HepG2 (cell line): ENCODE measurements around the gene COL18A1. TPM values are rescaled to one million over a fixed set of nuclear protein-coding genes. Genes with fewer than 3 reads are reported as not detected.

Experiments
- CHD4 ChIP-seq: fragments of 200-600 bp; sonication (generic); IDR thresholded peaks from 2 replicates; pipeline ENCODE4 v1.7.0; 2017; ENCODE audit warnings: mild to moderate bottlenecking, low read length, borderline replicate concordance
- FOSL1 ChIP-seq: sonication (generic); formaldehyde crosslinking; IDR thresholded peaks from 2 replicates; pipeline ENCODE4 v1.9.0; 2021; ENCODE audit warnings: missing genetic modification reagents, borderline replicate concordance
- MXD4 ChIP-seq: IDR thresholded peaks from 2 replicates; pipeline ENCODE4 v1.6.1; 2016; ENCODE audit warnings: mild to moderate bottlenecking, missing biosample characterization, missing genetic modification reagents
- MXI1 ChIP-seq: IDR thresholded peaks from 3 replicates; pipeline ENCODE4 v1.6.1; 2012; ENCODE audit warnings: low read depth, low read length, inconsistent platforms, borderline replicate concordance
- NCOR1 ChIP-seq: fragments of 200-600 bp; sonication (generic); IDR thresholded peaks from 2 replicates; pipeline ENCODE4 v1.7.0; 2017; ENCODE audit warnings: antibody characterized with exemption, low read length, borderline replicate concordance
- RAD51 ChIP-seq: fragments of 450-650 bp; IDR thresholded peaks from 2 replicates; pipeline ENCODE4 v1.6.1; 2016; ENCODE audit warnings: borderline replicate concordance
- RORA ChIP-seq: sonication (generic); formaldehyde crosslinking; IDR thresholded peaks from 2 replicates; pipeline ENCODE4 v1.5.0; 2020; ENCODE audit warnings: mild to moderate bottlenecking, missing genetic modification reagents, moderate library complexity
- TCF12 ChIP-seq, 2 experiments: fragments of 450-650 bp in 1 of 2; sonication (generic) in 1 of 2; formaldehyde crosslinking in 1 of 2; IDR thresholded peaks; 2 replicates each; pipeline versions ENCODE4 v1.6.1 to v1.8.0; 2017 to 2022; ENCODE audit warnings: antibody characterized with exemption in 1 of 2, mild to moderate bottlenecking in 1 of 2, missing genetic modification reagents in 1 of 2, moderate library complexity in 1 of 2
- TOE1 ChIP-seq: sonication (generic); formaldehyde crosslinking; IDR thresholded peaks from 2 replicates; pipeline ENCODE4 v1.4.0; 2020; ENCODE audit warnings: mild to moderate bottlenecking, missing genetic modification reagents
- ZNF20 ChIP-seq: sonication (generic); formaldehyde crosslinking; IDR thresholded peaks from 2 replicates; pipeline ENCODE4 v1.4.0; 2020; ENCODE audit warnings: mild to moderate bottlenecking, moderate library complexity, missing genetic modification reagents
- ZNF256 ChIP-seq: sonication (generic); formaldehyde crosslinking; conservative IDR thresholded peaks from 2 replicates; pipeline ENCODE4 v1.4.0; 2020; ENCODE audit warnings: missing genetic modification reagents
- ZNF782 ChIP-seq: sonication (generic); formaldehyde crosslinking; IDR thresholded peaks from 2 replicates; pipeline ENCODE4 v1.4.0; 2020; ENCODE audit warnings: missing genetic modification reagents, mild to moderate bottlenecking, borderline replicate concordance
- polyA plus RNA-seq, 8 experiments: library from polyadenylated mRNA; depleted of rRNA in 3 of 8; stranded (reverse) in 7 of 8; unstranded in 1 of 8; fragments of >200 nt; fragmentation: Illumina TruSeq in 4 of 8; extraction: Trizol in 4 of 8; gene quantifications; 2 replicates each; pipeline versions ENCODE4 v1.2.1 to v1.2.3, GENCODE V29; 2011 to 2016; ENCODE audit warnings: low read depth in 4 of 8, missing spikeins in 1 of 8, mixed read lengths in 1 of 8; ENCODE audit not compliant: insufficient read depth in 1 of 8
- total RNA-seq, 5 experiments: library from RNA; depleted of rRNA; stranded (reverse); fragments of >200 nt; fragmentation: Illumina TruSeq; extraction: Trizol; gene quantifications; 2 replicates each; pipeline ENCODE4 v1.2.3, GENCODE V29; 2016; ENCODE audit warnings: low read depth in 1 of 5
- TF ChIP-seq, protein P1 (sequence below): sonication (generic); formaldehyde crosslinking; IDR thresholded peaks from 2 replicates; pipeline ENCODE4 v1.4.0; 2020; ENCODE audit warnings: missing genetic modification reagents; ENCODE audit errors: not compliant biosample characterization
- TF ChIP-seq, protein P2 (sequence below): sonication (generic); formaldehyde crosslinking; IDR thresholded peaks from 2 replicates; pipeline ENCODE4 v1.8.0; 2022; ENCODE audit warnings: mild to moderate bottlenecking, missing genetic modification reagents, borderline replicate concordance
- TF ChIP-seq, protein P3 (sequence below): fragments of 450-650 bp; IDR thresholded peaks from 2 replicates; pipeline ENCODE4 v1.6.1; 2017
- TF ChIP-seq, protein P4 (sequence below): sonication (generic); formaldehyde crosslinking; IDR thresholded peaks from 2 replicates; pipeline ENCODE4 v1.9.0; 2021; ENCODE audit warnings: missing genetic modification reagents, borderline replicate concordance
- TF ChIP-seq, protein P5 (sequence below): sonication (generic); formaldehyde crosslinking; IDR thresholded peaks from 2 replicates; pipeline ENCODE4 v1.4.0; 2020; ENCODE audit warnings: low read depth, mild to moderate bottlenecking, missing genetic modification reagents
- TF ChIP-seq, protein P6 (sequence below): sonication (generic); formaldehyde crosslinking; IDR thresholded peaks from 2 replicates; pipeline ENCODE4 v1.5.0; 2020; ENCODE audit warnings: missing genetic modification reagents

COL18A1 gene
- total and polyA plus RNA-seq, 2 of the 13 experiments (the other 11 are each of a cell fraction or from before 2014, with no cell fraction given): 79.0 to 102 TPM

DNA sequence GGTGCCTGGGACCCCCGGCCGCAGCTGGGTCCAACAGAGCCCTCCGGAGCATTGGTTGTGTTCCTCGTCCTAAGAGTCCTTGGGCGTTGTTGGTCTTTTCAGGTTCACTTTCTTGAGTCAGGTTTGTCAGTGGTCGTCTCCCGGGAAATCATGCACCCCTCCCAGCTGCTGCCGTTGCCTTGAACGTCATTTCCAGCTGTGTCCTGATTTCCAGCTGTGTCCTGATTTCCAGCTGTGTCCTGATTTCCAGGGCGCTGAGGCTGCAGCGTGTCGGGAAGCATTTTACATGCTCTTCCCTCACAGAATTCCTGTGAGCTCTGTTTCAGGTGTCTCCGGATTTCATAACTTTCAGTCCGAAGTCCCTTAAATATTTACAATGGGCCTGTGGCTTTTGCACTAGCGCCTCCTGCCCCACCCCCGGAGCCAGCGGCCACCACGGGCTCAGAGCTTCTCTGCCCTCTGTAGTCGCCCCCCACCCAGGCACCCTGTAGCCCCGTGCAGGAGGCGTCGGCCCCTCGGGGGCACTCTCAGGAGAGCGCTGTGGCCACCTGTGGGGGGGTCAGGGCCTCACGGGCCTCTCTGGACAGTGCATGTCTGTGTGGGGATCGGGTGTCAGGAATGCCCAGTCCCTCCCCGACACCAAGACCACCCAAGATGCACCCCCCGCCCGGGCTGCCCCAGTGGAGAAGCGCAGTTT, 66.7 kb downstream of the COL18A1 start (continued):
- TF ChIP-seq TCF12 (IDR thresholded peaks at IDR 0.05) (no peak), TCF12 (CRISPR knock-in tag; IDR thresholded peaks at IDR 0.05) (0 out of 2 replicates have a peak, but pooled peaks have one; percentile 69), RORA (CRISPR knock-in tag) (no peak), ZNF256 (CRISPR knock-in tag) (0 out of 2 replicates have a peak, but pooled peaks have one; percentile 32), TOE1 (0 out of 2 replicates have a peak, but pooled peaks have one; percentile 57), ZNF782 (CRISPR knock-in tag) (no peak; the same call in 1 of the 2 replicates), ZNF20 (CRISPR knock-in tag) (0 out of 2 replicates have a peak, but pooled peaks have one; percentile 82), RAD51 (no peak), NCOR1 (peak; percentile 95), MXD4 (CRISPR knock-in tag) (0 out of 2 replicates have a peak, but pooled peaks have one; percentile 49), MXI1 (peak; percentile 65; the same call in 1 of the 3 replicates), CHD4 (no peak), FOSL1 (no peak)
- TF ChIP-seq, protein P1, sequence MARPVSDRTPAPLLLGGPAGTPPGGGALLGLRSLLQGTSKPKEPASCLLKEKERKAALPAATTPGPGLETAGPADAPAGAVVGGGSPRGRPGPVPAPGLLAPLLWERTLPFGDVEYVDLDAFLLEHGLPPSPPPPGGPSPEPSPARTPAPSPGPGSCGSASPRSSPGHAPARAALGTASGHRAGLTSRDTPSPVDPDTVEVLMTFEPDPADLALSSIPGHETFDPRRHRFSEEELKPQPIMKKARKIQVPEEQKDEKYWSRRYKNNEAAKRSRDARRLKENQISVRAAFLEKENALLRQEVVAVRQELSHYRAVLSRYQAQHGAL: no peak
- TF ChIP-seq, protein P2, sequence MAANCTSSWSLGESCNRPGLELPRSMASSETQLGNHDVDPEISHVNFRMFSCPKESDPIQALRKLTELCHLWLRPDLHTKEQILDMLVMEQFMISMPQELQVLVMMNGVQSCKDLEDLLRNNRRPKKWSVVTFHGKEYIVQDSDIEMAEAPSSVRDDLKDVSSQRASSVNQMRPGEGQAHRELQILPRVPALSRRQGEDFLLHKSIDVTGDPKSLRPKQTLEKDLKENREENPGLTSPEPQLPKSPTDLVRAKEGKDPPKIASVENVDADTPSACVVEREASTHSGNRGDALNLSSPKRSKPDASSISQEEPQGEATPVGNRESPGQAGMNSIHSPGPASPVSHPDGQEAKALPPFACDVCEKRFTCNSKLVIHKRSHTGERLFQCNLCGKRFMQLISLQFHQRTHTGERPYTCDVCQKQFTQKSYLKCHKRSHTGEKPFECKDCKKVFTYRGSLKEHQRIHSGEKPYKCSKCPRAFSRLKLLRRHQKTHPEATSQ (CRISPR knock-in tag): no peak
- TF ChIP-seq, protein P3, sequence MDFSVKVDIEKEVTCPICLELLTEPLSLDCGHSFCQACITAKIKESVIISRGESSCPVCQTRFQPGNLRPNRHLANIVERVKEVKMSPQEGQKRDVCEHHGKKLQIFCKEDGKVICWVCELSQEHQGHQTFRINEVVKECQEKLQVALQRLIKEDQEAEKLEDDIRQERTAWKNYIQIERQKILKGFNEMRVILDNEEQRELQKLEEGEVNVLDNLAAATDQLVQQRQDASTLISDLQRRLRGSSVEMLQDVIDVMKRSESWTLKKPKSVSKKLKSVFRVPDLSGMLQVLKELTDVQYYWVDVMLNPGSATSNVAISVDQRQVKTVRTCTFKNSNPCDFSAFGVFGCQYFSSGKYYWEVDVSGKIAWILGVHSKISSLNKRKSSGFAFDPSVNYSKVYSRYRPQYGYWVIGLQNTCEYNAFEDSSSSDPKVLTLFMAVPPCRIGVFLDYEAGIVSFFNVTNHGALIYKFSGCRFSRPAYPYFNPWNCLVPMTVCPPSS: no peak
- TF ChIP-seq, protein P4, sequence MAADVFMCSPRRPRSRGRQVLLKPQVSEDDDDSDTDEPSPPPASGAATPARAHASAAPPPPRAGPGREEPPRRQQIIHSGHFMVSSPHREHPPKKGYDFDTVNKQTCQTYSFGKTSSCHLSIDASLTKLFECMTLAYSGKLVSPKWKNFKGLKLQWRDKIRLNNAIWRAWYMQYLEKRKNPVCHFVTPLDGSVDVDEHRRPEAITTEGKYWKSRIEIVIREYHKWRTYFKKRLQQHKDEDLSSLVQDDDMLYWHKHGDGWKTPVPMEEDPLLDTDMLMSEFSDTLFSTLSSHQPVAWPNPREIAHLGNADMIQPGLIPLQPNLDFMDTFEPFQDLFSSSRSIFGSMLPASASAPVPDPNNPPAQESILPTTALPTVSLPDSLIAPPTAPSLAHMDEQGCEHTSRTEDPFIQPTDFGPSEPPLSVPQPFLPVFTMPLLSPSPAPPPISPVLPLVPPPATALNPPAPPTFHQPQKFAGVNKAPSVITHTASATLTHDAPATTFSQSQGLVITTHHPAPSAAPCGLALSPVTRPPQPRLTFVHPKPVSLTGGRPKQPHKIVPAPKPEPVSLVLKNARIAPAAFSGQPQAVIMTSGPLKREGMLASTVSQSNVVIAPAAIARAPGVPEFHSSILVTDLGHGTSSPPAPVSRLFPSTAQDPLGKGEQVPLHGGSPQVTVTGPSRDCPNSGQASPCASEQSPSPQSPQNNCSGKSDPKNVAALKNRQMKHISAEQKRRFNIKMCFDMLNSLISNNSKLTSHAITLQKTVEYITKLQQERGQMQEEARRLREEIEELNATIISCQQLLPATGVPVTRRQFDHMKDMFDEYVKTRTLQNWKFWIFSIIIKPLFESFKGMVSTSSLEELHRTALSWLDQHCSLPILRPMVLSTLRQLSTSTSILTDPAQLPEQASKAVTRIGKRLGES: no peak
- TF ChIP-seq, protein P5, sequence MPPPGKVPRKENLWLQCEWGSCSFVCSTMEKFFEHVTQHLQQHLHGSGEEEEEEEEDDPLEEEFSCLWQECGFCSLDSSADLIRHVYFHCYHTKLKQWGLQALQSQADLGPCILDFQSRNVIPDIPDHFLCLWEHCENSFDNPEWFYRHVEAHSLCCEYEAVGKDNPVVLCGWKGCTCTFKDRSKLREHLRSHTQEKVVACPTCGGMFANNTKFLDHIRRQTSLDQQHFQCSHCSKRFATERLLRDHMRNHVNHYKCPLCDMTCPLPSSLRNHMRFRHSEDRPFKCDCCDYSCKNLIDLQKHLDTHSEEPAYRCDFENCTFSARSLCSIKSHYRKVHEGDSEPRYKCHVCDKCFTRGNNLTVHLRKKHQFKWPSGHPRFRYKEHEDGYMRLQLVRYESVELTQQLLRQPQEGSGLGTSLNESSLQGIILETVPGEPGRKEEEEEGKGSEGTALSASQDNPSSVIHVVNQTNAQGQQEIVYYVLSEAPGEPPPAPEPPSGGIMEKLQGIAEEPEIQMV (CRISPR knock-in tag): no peak; the same call in 1 of the 2 replicates
- TF ChIP-seq, protein P6, sequence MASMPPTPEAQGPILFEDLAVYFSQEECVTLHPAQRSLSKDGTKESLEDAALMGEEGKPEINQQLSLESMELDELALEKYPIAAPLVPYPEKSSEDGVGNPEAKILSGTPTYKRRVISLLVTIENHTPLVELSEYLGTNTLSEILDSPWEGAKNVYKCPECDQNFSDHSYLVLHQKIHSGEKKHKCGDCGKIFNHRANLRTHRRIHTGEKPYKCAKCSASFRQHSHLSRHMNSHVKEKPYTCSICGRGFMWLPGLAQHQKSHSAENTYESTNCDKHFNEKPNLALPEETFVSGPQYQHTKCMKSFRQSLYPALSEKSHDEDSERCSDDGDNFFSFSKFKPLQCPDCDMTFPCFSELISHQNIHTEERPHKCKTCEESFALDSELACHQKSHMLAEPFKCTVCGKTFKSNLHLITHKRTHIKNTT: no peak
